Calu3 (cell line): ENCODE results near the gene TDRD3. TPM values are rescaled to one million over a fixed set of nuclear protein-coding genes. Genes with fewer than 3 reads are reported as not detected.

Experiments used
- BruUV-seq: library from RNA; stranded (reverse); fragments of 400-500 nt; replicated peaks from 2 replicates; lab custom pipeline; 2021; lab: Mats Ljungman, UMichigan
- CTCF ChIA-PET: fragments of 300-600 bp; sonication (Branson Sonifier 250); formaldehyde crosslinking; loops from one replicate; lab custom pipeline; 2022; ENCODE audit warnings: antibody characterized with exemption; lab: Charles Lee
- DNase-seq: peaks from one replicate; pipeline ENCODE4 v3.0.0; 2022
- H3K27ac Mint-ChIP-seq: one replicate; pipeline ENCODE4 v1.8.0; 2022; ENCODE audit warnings: mixed read lengths; ENCODE audit not compliant: unreplicated experiment
- H3K27me3 Mint-ChIP-seq: one replicate; pipeline ENCODE4 v1.8.0; 2022; ENCODE audit warnings: mixed read lengths; ENCODE audit not compliant: unreplicated experiment
- H3K36me3 Mint-ChIP-seq: one replicate; pipeline ENCODE4 v1.8.0; 2022; ENCODE audit warnings: mild to moderate bottlenecking, moderate library complexity, mixed read lengths; ENCODE audit not compliant: insufficient read depth, unreplicated experiment
- H3K4me1 Mint-ChIP-seq: one replicate; pipeline ENCODE4 v1.8.0; 2022; ENCODE audit warnings: mild to moderate bottlenecking, low read depth, mixed read lengths; ENCODE audit not compliant: unreplicated experiment
- H3K4me3 Mint-ChIP-seq: one replicate; pipeline ENCODE4 v1.8.0; 2022; ENCODE audit warnings: mild to moderate bottlenecking, low read depth, moderate library complexity, mixed read lengths; ENCODE audit not compliant: unreplicated experiment
- H3K9me3 Mint-ChIP-seq: one replicate; pipeline ENCODE4 v1.8.0; 2022; ENCODE audit warnings: low read depth, mixed read lengths; ENCODE audit not compliant: unreplicated experiment
- intact Hi-C: fragments of 100-400 bp; cut with micrococcal nuclease; formaldehyde crosslinking; loops from one replicate; pipeline ENCODE4 v1.10.0; 2022; ENCODE audit not compliant: unreplicated experiment
- total RNA-seq: library from RNA; stranded (reverse); gene quantifications from 2 replicates; pipeline ENCODE4 v1.2.3, GENCODE V29; 2022
- TF ChIP-seq, protein P1 (sequence below): fragments of 200-600 bp; IDR thresholded peaks from one replicate; pipeline ENCODE4 v1.8.0; 2022; ENCODE audit warnings: antibody characterized with exemption; ENCODE audit not compliant: unreplicated experiment

The TDRD3 gene
- total RNA-seq, 1 experiment from 2014 or later: 5.6 TPM

DNA sequence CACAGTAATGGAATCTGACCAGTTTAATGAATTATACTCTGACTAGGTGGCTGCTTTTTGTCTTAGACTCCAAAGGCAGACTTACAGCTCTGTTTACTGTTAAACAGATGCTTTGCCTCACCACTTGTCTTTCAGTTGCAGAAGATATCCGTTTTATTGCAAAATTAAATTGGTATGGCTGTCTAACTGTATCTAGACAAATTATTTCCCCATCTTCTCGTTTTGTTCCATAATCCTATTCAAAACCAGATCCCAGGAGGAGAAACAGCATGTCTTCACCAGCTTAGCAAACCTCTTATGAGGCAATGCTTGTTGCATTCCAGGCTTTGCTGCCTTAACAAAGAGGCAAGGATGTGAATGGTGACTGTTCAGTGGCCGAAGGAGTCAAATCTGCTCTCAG lies 215.6 kb downstream of the TDRD3 start:
- Mint-ChIP-seq H3K4me3 (no peak overlapping the region), H3K9me3 (no peaks in the 10 kb centered on the region), H3K27me3 (no peaks in the 10 kb centered on the region), H3K36me3 (no peaks in the 10 kb centered on the region), H3K4me1 (no peaks in the 10 kb centered on the region), H3K27ac (no peak overlapping the region)
- intact Hi-C loops: no loop called here
- TF ChIP-seq, protein P1, sequence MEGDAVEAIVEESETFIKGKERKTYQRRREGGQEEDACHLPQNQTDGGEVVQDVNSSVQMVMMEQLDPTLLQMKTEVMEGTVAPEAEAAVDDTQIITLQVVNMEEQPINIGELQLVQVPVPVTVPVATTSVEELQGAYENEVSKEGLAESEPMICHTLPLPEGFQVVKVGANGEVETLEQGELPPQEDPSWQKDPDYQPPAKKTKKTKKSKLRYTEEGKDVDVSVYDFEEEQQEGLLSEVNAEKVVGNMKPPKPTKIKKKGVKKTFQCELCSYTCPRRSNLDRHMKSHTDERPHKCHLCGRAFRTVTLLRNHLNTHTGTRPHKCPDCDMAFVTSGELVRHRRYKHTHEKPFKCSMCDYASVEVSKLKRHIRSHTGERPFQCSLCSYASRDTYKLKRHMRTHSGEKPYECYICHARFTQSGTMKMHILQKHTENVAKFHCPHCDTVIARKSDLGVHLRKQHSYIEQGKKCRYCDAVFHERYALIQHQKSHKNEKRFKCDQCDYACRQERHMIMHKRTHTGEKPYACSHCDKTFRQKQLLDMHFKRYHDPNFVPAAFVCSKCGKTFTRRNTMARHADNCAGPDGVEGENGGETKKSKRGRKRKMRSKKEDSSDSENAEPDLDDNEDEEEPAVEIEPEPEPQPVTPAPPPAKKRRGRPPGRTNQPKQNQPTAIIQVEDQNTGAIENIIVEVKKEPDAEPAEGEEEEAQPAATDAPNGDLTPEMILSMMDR: no peak
- CTCF ChIA-PET: no interaction called here
- no TSS peak for BruUV-seq
- no peak for DNase-seq

DNA sequence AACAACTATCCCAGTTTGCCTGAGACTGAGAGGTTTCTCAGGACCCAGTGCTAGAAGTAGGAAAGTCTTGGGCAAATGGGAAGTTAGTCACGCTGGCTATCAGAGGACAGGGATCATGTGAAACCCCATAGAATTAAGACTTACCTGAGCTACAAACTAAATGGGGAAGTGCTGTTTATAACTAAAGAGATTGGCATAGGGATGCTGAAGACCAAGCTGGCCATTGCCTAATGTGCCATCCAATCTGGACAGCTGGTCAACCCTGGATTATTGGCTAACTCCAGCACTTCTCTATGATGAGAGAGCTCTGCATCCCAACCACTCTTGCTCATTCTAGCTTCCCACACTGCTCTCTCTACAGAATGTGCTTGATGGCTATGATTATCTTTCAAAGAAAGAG lies 216.1 kb downstream of the TDRD3 start:
- no peaks in the 10 kb centered on the region for H3K4me1 Mint-ChIP-seq
- DNase-seq: no peak
- TF ChIP-seq, protein P1: no peak
- no peaks in the 10 kb centered on the region for H3K9me3 Mint-ChIP-seq
- no TSS peak for BruUV-seq
- intact Hi-C loops: no loop called here
- H3K4me3 Mint-ChIP-seq: no peak overlapping the region
- no peaks in the 10 kb centered on the region for H3K27me3 Mint-ChIP-seq
- no peak overlapping the region for H3K27ac Mint-ChIP-seq
- CTCF ChIA-PET: no interaction called here
- H3K36me3 Mint-ChIP-seq: no peaks in the 10 kb centered on the region

GRCh38 chr13:60617991-60618733 lies 221.1 kb downstream of the TDRD3 start:
- Mint-ChIP-seq H3K27me3 (no peaks in the 10 kb centered on the region), H3K4me3 (no peak overlapping the region), H3K27ac (no peak overlapping the region), H3K4me1 (no peaks in the 10 kb centered on the region), H3K9me3 (no peaks in the 10 kb centered on the region), H3K36me3 (no peaks in the 10 kb centered on the region)
- no TSS peak for BruUV-seq
- TF ChIP-seq, protein P1: no peak
- CTCF ChIA-PET: no interaction called here
- intact Hi-C loops: no loop called here
- no peak for DNase-seq

- H3K27me3 Mint-ChIP-seq: no peaks in the 10 kb centered on the region
- no peaks in the 10 kb centered on the region for H3K4me1 Mint-ChIP-seq
- H3K27ac Mint-ChIP-seq: no peak overlapping the region
- no peaks in the 10 kb centered on the region for H3K9me3 Mint-ChIP-seq
- no peak overlapping the region for H3K4me3 Mint-ChIP-seq
- TF ChIP-seq, protein P1: no peak
- H3K36me3 Mint-ChIP-seq: no peaks in the 10 kb centered on the region
- CTCF ChIA-PET: no interaction called here
- no TSS peak for BruUV-seq
- intact Hi-C loops: no loop called here
- DNase-seq: no peak
Measured at GRCh38 chr13:60619461-60619860, 222.4 kb downstream of the TDRD3 start.
